LNCAP (cell line): ENCODE data around the gene CLSTN1.

Experiments
- TF ChIP-seq, protein P1 (sequence below): fragments of 450-650 bp; IDR thresholded peaks from 2 replicates; pipeline ENCODE4 v1.5.1; 2017; ENCODE audit warnings: mild to moderate bottlenecking

The CLSTN1 gene

DNA sequence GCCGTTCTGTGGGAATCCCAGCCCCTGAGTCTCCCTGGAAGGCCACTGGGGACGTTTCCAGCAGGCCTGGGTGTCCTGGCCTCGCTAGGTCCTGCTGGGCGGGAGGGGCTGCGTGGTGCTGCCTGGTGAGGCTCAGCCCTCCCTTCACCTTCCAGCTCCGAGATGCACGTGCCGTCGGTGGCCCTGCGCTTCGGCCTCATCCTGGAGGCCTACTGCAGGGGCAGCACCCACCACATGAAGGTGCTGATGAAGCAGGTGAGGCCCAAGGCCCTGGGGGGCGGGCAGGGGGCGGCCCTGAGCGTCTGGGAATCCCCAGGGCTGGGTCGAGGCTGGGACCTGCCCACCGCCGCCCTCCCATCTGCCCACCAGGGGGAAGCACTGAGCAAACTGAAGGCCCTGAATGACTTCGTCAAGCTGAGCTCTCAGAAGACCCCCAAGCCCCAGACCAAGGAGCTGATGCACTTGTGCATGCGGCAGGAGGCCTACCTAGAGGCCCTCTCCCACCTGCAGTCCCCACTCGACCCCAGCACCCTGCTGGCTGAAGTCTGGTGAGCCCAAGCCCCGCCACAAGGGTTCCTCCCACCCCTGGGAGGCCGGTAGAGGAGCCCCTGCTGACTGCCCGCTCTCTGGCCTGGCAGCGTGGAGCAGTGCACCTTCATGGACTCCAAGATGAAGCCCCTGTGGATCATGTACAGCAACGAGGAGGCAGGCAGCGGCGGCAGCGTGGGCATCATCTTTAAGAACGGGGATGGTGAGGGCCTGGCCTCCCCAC lies 102.0 kb downstream of the CLSTN1 start:
- TF ChIP-seq, protein P1, sequence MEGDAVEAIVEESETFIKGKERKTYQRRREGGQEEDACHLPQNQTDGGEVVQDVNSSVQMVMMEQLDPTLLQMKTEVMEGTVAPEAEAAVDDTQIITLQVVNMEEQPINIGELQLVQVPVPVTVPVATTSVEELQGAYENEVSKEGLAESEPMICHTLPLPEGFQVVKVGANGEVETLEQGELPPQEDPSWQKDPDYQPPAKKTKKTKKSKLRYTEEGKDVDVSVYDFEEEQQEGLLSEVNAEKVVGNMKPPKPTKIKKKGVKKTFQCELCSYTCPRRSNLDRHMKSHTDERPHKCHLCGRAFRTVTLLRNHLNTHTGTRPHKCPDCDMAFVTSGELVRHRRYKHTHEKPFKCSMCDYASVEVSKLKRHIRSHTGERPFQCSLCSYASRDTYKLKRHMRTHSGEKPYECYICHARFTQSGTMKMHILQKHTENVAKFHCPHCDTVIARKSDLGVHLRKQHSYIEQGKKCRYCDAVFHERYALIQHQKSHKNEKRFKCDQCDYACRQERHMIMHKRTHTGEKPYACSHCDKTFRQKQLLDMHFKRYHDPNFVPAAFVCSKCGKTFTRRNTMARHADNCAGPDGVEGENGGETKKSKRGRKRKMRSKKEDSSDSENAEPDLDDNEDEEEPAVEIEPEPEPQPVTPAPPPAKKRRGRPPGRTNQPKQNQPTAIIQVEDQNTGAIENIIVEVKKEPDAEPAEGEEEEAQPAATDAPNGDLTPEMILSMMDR: peak; percentile 55

DNA sequence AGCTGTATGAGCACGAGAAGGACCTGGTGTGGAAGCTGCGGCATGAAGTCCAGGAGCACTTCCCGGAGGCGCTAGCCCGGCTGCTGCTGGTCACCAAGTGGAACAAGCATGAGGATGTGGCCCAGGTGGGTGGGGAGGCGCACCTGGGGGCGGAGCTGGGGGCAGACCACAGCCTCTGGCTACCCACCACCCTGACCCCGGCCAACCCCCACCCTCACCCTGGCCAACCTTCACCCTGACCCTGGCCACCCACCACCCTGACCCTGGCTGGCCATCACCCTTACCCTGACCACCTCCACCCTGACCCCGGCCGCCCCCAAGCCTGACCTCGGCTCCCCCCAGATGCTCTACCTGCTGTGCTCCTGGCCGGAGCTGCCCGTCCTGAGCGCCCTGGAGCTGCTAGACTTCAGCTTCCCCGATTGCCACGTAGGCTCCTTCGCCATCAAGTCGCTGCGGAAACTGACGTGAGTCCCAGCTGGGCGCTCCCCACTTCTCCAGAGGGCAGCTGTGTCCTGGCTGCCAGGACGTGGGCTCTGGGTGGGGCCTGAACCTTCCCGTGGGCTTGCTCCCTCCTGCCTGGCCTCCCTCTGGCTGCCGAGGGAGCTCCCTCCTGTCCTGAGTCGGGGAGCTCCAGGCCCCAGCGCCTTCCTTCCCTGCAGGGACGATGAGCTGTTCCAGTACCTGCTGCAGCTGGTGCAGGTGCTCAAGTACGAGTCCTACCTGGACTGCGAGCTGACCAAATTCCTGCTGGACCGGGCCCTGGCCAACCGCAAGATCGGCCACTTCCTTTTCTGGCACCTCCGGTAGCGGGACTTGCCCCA lies 102.8 kb downstream of the CLSTN1 start:
- TF ChIP-seq, protein P1: no peak

DNA sequence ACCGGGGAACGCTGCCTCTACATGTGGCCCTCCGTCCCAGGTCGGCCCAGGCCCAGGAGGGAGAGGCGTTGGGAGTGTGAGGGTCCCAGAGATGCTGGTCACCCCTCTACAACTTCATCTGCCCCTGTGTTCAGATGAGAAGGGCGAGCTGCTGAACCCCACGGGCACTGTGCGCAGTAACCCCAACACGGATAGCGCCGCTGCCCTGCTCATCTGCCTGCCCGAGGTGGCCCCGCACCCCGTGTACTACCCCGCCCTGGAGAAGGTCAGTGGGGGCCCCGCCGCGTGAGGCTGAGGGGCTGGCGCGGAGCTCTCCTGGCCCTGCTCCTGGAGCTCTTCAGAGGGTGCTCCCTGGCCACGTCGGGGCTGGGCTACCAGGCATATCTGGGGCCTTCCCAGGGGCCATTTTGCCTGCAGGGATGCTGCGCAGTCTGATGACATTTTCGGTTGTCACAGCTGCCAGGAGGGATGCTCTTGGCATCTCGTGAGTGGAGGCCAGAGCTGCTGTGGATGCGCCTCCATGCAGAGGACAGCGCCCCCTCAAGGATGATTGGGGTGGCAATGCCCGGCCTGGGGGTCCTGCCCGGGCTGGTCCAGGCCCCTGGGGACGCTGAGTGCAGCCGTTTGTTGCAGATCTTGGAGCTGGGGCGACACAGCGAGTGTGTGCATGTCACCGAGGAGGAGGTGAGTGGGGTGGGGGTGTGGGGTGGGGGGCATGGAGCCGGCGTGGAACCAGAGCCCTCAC lies 103.6 kb downstream of the CLSTN1 start:
- TF ChIP-seq, protein P1: no peak

DNA sequence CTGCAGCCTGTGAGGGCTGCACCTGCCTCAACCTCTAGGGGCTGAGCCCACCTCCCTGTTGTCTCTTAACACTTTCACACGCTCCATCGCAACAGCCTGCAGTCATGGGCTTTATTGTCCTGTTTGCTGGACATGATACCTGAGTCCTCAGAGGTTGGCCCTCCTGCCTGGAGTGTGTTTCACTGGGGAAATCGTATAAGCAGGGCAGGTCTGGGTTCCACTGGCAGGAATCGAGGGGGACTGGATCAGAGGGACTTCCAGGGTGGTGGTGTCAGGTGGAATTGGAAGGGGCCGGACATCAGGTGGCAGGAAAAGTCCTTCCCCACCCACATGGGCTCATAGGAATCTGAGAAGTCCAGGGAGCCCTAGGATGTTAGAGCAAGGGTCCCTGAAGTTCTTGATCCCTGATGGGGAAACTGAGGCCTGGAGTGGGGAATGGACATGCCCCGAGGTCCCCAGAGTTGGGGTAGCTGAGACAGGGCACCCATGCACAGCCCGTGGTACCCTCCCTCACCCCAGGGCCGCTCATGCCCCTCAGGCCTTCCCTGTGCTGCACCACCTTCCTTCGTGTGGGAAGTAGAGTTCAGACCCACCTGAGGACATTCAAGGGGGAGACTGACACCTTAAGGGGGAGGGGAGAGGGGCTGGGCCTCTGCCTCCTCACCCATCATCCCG lies 105.6 kb downstream of the CLSTN1 start:
- TF ChIP-seq, protein P1: no peak

DNA sequence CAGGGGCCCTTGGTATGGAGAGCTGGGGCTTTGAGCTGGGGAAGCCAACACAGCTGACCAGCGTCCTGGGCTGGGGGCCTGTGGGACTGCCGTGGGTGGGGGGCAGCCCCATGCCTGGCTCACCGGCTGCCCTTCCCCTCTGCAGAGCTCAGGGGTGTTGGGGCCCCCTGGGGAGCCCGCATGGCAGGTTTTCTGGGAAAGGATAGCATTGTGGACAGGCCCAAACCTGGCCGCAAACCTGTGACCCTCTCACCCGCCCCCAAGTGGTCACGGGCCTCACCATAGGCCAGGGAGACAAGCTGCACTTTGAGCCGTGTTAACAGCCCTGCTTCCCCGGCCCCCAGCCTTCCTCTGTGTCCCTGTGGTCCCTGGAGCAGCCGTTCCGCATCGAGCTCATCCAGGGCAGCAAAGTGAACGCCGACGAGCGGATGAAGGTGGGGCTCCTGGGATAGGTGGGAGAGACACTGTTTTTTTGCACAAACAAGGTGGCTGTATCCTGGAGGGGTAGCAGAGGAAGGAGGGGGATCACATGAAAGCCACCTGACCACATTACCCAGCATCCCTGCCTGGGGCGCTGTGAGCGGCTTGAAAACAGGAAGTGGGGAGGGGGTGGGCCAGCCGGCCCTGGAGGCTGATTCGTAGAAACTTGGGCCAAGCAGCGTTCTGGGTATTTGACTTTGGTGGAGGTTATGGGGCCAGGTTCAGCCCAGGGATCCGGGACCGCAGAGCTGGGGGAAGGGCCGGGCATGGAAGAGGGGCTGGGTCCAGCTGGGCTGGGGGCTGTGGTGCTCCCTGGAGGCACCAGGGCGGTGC lies 106.4 kb downstream of the CLSTN1 start:
- TF ChIP-seq, protein P1: no peak

DNA sequence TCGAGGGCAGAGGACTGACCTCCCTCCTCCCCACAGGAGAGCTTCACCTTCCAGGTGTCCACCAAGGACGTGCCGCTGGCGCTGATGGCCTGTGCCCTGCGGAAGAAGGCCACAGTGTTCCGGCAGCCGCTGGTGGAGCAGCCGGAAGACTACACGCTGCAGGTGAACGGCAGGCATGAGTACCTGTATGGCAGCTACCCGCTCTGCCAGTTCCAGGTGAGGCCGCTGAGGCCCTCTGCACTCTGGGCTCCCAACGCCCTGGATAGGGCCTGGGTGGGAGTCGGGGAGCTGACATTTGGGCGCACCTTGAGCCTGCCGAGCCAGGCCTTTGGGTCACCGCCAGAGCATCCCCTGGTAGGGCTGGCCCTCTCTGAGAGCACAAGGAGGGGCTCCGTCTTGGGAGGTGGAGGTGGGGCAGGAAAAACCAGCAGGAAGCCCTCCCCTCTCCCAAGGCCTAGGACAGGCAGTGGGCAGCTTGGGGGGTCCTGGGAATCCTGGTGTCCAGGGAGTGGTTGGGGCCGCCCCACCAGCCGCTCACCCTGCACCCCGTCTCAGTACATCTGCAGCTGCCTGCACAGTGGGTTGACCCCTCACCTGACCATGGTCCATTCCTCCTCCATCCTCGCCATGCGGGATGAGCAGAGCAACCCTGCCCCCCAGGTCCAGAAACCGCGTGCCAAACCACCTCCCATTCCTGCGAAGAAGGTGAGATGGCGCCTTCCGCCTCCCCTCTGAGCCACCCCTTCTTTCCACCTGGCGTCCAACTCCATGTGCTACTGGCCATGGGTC lies 107.2 kb downstream of the CLSTN1 start:
- TF ChIP-seq, protein P1: no peak
